ENCODE results near the gene ATP5MK. TPM values are rescaled to one million over a fixed set of nuclear protein-coding genes. Genes with fewer than 3 reads are reported as not detected.
"Not testable (repeated sequence)": the region's sequence is repeated elsewhere in the genome, so short reads cannot be mapped to it uniquely, and the experiment has no call there.

Gene ATP5MK
- total RNA-seq, 1 experiment from 2014 or later: 694 TPM

DNA sequence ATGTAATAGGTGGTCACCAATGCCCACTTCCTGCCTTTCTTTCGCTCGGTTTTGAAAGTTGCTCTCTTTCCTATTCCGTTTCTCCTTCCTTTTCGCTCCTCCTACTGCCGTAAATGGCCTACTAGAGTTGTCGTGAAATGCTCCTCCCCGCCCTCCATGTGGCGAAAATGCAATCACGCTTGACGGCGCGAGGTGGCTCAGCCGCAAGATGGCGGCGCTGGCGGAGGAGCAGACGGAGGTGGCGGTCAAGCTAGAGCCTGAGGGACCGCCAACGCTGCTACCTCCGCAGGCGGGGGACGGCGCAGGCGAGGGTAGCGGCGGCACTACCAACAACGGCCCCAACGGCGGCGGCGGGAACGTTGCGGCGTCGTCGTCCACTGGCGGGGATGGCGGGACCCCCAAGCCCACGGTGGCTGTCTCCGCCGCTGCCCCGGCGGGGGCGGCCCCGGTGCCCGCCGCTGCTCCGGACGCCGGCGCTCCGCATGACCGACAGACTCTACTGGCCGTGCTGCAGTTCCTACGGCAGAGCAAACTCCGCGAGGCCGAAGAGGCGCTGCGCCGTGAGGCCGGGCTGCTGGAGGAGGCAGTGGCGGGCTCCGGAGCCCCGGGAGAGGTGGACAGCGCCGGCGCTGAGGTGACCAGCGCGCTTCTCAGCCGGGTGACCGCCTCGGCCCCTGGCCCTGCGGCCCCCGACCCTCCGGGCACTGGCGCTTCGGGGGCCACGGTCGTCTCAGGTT lies 28.3 kb downstream of the ATP5MK start, which contains the start of gene TAF5:
TAF5 (plus strand) TSS at position 195 of the 737 bp plus-strand sequence; CDS start at position 209, 14 bp downstream.
- ATAC-seq (peak; percentile 83), DNase-seq (ENCODE audit: low read depth, low spot score) (peak; percentile 92)
- POLR2A ChIA-PET: interaction anchor here (0.7 to 0.9 kb wide), 2 partner anchors 34 to 57 kb away, joined by 3 to 4 read pairs; no protein-coding TSS in a partner anchor
- no TSS peak for BruUV-seq (replicated peaks)
- Histone ChIP-seq H3K4me1 (ENCODE audit: control insufficient read depth, insufficient read depth, low read length) (peaks cover 3% of the 10 kb centered on the region; the same call in 1 of the 2 replicates), H3K4me3 (ENCODE audit: low read depth in 2 of 2, low read length in 2 of 2) (peak within 1 kb of the TSS; percentile 70 to 73), H3K9me3 (ENCODE audit: control insufficient read depth, insufficient read depth, low read depth, low read length) (no peaks in the 10 kb centered on the region), H3K27me3 (ENCODE audit: control insufficient read depth, insufficient read depth, low read length) (no peaks in the 10 kb centered on the region), H3K36me3 (ENCODE audit: control insufficient read depth, insufficient read depth, low read length) (no peaks in the 10 kb centered on the region; the same call in 1 of the 2 replicates), H3K27ac (ENCODE audit: low read length) (peak within 1 kb of the TSS; percentile 98)
- TF ChIP-seq TCF7L2 (IDR thresholded peaks at IDR 0.05; ENCODE audit: low read depth, low read length) (peak; percentile 20; the same call in 1 of the 2 replicates), SIN3A (IDR thresholded peaks at IDR 0.05; ENCODE audit: borderline replicate concordance, insufficient read depth, low read depth, low read length) (peak; percentile 86; the same call in 1 of the 2 replicates), POLR2AphosphoS5 (IDR thresholded peaks at IDR 0.05; ENCODE audit: low read depth, low read length) (peak; percentile 99)
- TF ChIP-seq, protein P1, sequence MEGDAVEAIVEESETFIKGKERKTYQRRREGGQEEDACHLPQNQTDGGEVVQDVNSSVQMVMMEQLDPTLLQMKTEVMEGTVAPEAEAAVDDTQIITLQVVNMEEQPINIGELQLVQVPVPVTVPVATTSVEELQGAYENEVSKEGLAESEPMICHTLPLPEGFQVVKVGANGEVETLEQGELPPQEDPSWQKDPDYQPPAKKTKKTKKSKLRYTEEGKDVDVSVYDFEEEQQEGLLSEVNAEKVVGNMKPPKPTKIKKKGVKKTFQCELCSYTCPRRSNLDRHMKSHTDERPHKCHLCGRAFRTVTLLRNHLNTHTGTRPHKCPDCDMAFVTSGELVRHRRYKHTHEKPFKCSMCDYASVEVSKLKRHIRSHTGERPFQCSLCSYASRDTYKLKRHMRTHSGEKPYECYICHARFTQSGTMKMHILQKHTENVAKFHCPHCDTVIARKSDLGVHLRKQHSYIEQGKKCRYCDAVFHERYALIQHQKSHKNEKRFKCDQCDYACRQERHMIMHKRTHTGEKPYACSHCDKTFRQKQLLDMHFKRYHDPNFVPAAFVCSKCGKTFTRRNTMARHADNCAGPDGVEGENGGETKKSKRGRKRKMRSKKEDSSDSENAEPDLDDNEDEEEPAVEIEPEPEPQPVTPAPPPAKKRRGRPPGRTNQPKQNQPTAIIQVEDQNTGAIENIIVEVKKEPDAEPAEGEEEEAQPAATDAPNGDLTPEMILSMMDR (IDR thresholded peaks at IDR 0.05): no peak
- TF ChIP-seq, protein P2, sequence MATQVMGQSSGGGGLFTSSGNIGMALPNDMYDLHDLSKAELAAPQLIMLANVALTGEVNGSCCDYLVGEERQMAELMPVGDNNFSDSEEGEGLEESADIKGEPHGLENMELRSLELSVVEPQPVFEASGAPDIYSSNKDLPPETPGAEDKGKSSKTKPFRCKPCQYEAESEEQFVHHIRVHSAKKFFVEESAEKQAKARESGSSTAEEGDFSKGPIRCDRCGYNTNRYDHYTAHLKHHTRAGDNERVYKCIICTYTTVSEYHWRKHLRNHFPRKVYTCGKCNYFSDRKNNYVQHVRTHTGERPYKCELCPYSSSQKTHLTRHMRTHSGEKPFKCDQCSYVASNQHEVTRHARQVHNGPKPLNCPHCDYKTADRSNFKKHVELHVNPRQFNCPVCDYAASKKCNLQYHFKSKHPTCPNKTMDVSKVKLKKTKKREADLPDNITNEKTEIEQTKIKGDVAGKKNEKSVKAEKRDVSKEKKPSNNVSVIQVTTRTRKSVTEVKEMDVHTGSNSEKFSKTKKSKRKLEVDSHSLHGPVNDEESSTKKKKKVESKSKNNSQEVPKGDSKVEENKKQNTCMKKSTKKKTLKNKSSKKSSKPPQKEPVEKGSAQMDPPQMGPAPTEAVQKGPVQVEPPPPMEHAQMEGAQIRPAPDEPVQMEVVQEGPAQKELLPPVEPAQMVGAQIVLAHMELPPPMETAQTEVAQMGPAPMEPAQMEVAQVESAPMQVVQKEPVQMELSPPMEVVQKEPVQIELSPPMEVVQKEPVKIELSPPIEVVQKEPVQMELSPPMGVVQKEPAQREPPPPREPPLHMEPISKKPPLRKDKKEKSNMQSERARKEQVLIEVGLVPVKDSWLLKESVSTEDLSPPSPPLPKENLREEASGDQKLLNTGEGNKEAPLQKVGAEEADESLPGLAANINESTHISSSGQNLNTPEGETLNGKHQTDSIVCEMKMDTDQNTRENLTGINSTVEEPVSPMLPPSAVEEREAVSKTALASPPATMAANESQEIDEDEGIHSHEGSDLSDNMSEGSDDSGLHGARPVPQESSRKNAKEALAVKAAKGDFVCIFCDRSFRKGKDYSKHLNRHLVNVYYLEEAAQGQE (IDR thresholded peaks at IDR 0.05; ENCODE audit: insufficient read depth in 1 of 2, low read depth in 2 of 2, low read length in 1 of 2): peak; percentile 52 to 75; a peak in 3 of 4 replicates
- CTCF ChIA-PET: interaction anchor here (0.6 to 0.7 kb wide), 4 partner anchors 25 to 961 kb away, joined by 3 to 5 read pairs (median 4); no protein-coding TSS in a partner anchor
- in situ Hi-C loops (cut with HindIII; ENCODE audit: low pct_unique_long_range_greater_than_20kb, low sequenced_read_pairs) (no loop called here), intact Hi-C loops (cut with micrococcal nuclease; ENCODE audit: unreplicated experiment) (no loop called here)

DNA sequence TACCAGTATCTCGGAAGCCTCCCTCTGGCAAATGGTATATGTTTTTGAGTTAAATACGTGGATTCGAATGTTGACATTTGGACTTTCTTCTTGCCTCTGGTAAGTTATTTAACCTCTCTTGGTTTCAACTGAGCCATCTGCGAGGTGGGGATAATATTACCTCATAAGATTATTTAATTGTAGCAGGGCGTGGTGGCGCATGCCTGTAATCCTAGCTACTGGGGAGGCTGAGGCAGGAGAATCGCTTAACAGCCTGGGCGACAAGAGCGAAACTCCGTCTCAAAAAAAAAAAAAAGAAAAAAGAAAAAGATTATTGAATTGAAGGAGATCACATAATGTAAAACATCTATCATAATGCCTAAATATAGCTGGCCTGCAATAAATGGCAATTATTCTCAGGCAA lies 28.9 kb downstream of the ATP5MK start:
- ATAC-seq (no peak; the same call in 1 of the 2 replicates), DNase-seq (ENCODE audit: low read depth, low spot score) (no peak)
- no peaks in the 10 kb centered on the region for H3K9me3 ChIP-seq (ENCODE audit: control insufficient read depth, insufficient read depth, low read depth, low read length)
- H3K4me3 ChIP-seq (ENCODE audit: low read depth in 2 of 2, low read length in 2 of 2): peak overlapping the region; percentile 70 to 73
- no peaks in the 10 kb centered on the region for H3K27me3 ChIP-seq (ENCODE audit: control insufficient read depth, insufficient read depth, low read length)
- BruUV-seq (replicated peaks): TSS peak; percentile 100
- ChIA-PET CTCF (interaction anchor here (0.7 kb wide), 3 partner anchors 26 to 456 kb away, joined by 4 to 5 read pairs (median 4); no protein-coding TSS in a partner anchor), POLR2A (interaction anchor here (0.6 to 0.7 kb wide), 4 partner anchors 33 to 508 kb away, joined by 3 to 7 read pairs (median 5); no protein-coding TSS in a partner anchor)
- intact Hi-C loops (cut with micrococcal nuclease; ENCODE audit: unreplicated experiment): no loop called here
- H3K27ac ChIP-seq (ENCODE audit: low read length): peak overlapping the region; percentile 98
- peaks cover 3% of the 10 kb centered on the region; the same call in 1 of the 2 replicates for H3K4me1 ChIP-seq (ENCODE audit: control insufficient read depth, insufficient read depth, low read length)
- H3K36me3 ChIP-seq (ENCODE audit: control insufficient read depth, insufficient read depth, low read length): no peaks in the 10 kb centered on the region; the same call in 1 of the 2 replicates
- TF ChIP-seq, protein P1 (IDR thresholded peaks at IDR 0.05): no peak
- TF ChIP-seq, protein P2 (IDR thresholded peaks at IDR 0.05; ENCODE audit: insufficient read depth in 1 of 2, low read depth in 2 of 2, low read length in 1 of 2): no peak
- no peak for TF ChIP-seq TCF7L2 (IDR thresholded peaks at IDR 0.05; ENCODE audit: low read depth, low read length)
- no peak for TF ChIP-seq POLR2AphosphoS5 (IDR thresholded peaks at IDR 0.05; ENCODE audit: low read depth, low read length)
- TF ChIP-seq SIN3A (IDR thresholded peaks at IDR 0.05; ENCODE audit: borderline replicate concordance, insufficient read depth, low read depth, low read length): no peak
- in situ Hi-C loops (cut with HindIII; ENCODE audit: low pct_unique_long_range_greater_than_20kb, low sequenced_read_pairs): no loop called here

DNA sequence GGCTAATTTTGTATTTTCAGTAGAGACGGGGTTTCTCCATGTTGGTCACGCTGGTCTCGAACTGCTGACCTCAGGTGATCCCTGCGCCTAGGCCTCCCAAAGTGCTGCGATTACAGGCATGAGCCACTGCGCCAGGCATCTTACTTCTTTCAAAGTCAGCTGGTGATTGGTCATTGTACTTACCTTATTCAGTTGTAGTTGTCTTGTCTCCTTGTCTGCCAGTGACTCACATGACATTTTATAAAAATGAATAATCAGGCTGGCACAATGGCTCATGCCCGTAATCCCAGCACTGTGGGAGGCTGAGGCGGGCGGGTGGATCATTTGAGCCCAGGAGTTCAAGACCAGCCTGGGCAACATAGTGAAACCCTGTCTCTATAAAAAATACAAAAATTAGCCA lies 35.5 kb downstream of the ATP5MK start:
- intact Hi-C loops (cut with micrococcal nuclease; ENCODE audit: unreplicated experiment); H3K4me1 ChIP-seq (ENCODE audit: control insufficient read depth, insufficient read depth, low read length); H3K27ac ChIP-seq (ENCODE audit: low read length); H3K36me3 ChIP-seq (ENCODE audit: control insufficient read depth, insufficient read depth, low read length); H3K9me3 ChIP-seq (ENCODE audit: control insufficient read depth, insufficient read depth, low read depth, low read length); H3K27me3 ChIP-seq (ENCODE audit: control insufficient read depth, insufficient read depth, low read length); in situ Hi-C loops (cut with HindIII; ENCODE audit: low pct_unique_long_range_greater_than_20kb, low sequenced_read_pairs); H3K4me3 ChIP-seq (ENCODE audit: low read depth in 2 of 2, low read length in 2 of 2); BruUV-seq (replicated peaks); CTCF ChIA-PET: not testable (repeated sequence)
- DNase-seq (ENCODE audit: low read depth, low spot score) (peak; percentile 38), ATAC-seq (peak; percentile 57; the same call in 1 of the 2 replicates)
- POLR2A ChIA-PET: interaction anchor here (0.8 kb wide), 1 partner anchor 103 kb away, joined by 4 read pairs; no protein-coding TSS in a partner anchor

All from Panc1 (cell line).